Kidney (tissue), 14 donors: Measurements from ENCODE around the gene TBC1D28. TPM values are rescaled to one million over a fixed set of nuclear protein-coding genes. Genes with fewer than 3 reads are reported as not detected.
"Not testable (repeated sequence)": the region's sequence is repeated elsewhere in the genome, so short reads cannot be mapped to it uniquely, and the experiment has no call there.

Experiments
- DNase-seq, 5 donors: peaks; one replicate each; pipeline ENCODE4 v3.0.0-alpha.2; 2013 to 2020
- FAIRE-seq: peaks from 2 replicates; lab custom pipeline; 2012; peaks lifted over from hg19 to GRCh38; lab: Jason Lieb, UNC
- H3K27ac ChIP-seq, 2 donors: one replicate each; pipeline ENCODE4 v1.7.0; 2013; ENCODE audit warnings: low read depth in 2 of 2, low read length in 2 of 2, inconsistent platforms in 1 of 2
- H3K27me3 ChIP-seq: one replicate; pipeline ENCODE4 v1.7.1; 2013; ENCODE audit warnings: low read length, inconsistent platforms; ENCODE audit not compliant: control insufficient read depth, insufficient read depth
- H3K36me3 ChIP-seq, 3 donors: one replicate each; pipeline versions ENCODE4 v1.7.0 to v1.7.1; 2013; ENCODE audit warnings: low read length in 3 of 3, control low read depth in 1 of 3, inconsistent platforms in 1 of 3; ENCODE audit not compliant: insufficient read depth in 3 of 3, control insufficient read depth in 2 of 3
- H3K4me1 ChIP-seq, 3 donors: one replicate each; pipeline versions ENCODE4 v1.7.0 to v1.7.1; 2013; ENCODE audit warnings: low read length in 3 of 3, inconsistent platforms in 1 of 3, low read depth in 1 of 3; ENCODE audit not compliant: control insufficient read depth in 2 of 3, insufficient read depth in 2 of 3
- H3K4me3 ChIP-seq, 3 donors: one replicate each; pipeline versions ENCODE4 v1.7.0 to v1.8.1; 2013; ENCODE audit warnings: low read length in 3 of 3, control low read depth in 1 of 3, inconsistent platforms in 1 of 3
- H3K9ac ChIP-seq, 3 donors: one replicate each; pipeline versions ENCODE4 v1.7.0 to v1.7.1; 2013; ENCODE audit warnings: low read length in 3 of 3, control low read depth in 1 of 3, inconsistent platforms in 1 of 3
- H3K9me3 ChIP-seq, 3 donors: one replicate each; pipeline versions ENCODE4 v1.7.0 to v1.7.1; 2013; ENCODE audit warnings: low read length in 3 of 3, control low read depth in 1 of 3, inconsistent platforms in 1 of 3; ENCODE audit not compliant: control insufficient read depth in 2 of 3, insufficient read depth in 1 of 3
- intact Hi-C: fragments of 100-400 bp; cut with DNase I; formaldehyde crosslinking; loops from one replicate; pipeline ENCODE4 v1.11.1; 2022
- polyA plus RNA-seq: library from polyadenylated mRNA; stranded (reverse); fragments of 350-450 nt; fragmentation: Illumina TruSeq; extraction: RNeasy Lipid Tissue Mini Kit (QIAGEN cat#74804); gene quantifications from one replicate; pipeline ENCODE4 v1.2.3, GENCODE V29; 2014; ENCODE audit warnings: low read depth, low replicate concordance; ENCODE audit not compliant: insufficient read depth
- total RNA-seq: library from RNA; stranded (reverse); fragmentation: NEBNext Ultra II Directional; extraction: Animal tissue kit (Norgen Biotek cat#: 25700); gene quantifications from one replicate; pipeline ENCODE4 v1.2.1, GENCODE V29; 2021
- TF ChIP-seq, protein P1 (sequence below): IDR thresholded peaks from 3 replicates; pipeline ENCODE4 v1.5.1; 2012; ENCODE audit warnings: mild to moderate bottlenecking, moderate library complexity, borderline replicate concordance; ENCODE audit not compliant: insufficient read depth; ENCODE audit errors: extremely low read depth
- donor health status: control.
- donor health status: control.
- donor health status: control.
- donor health status: control.
- donor health status: control.
- donor health status: DM: yes; HTN: yes; CAD: no.
- donor health status: Normal renal cell carcinoma (clear cell type).

The TBC1D28 gene
- total and polyA plus RNA-seq, 2 donors from 2014 or later, result not detected

- H3K9me3 ChIP-seq, H3K9ac ChIP-seq, H3K36me3 ChIP-seq, H3K27ac ChIP-seq, H3K27me3 ChIP-seq, H3K4me1 ChIP-seq, FAIRE-seq, H3K4me3 ChIP-seq, intact Hi-C loops: not testable (repeated sequence)
- DNase-seq, result peak in 4 of 5 donors; percentile 21 to 55 (median 40)
Measured at GRCh38 chr17:18634550-18635263, 9.5 kb downstream of the TBC1D28 start.

- intact Hi-C loops, result no loop called here
- H3K4me3 ChIP-seq, result peak overlapping the region in 2 of 3 donors; percentile 20 to 47
- H3K27me3 ChIP-seq, result no peaks in the 10 kb centered on the region
- H3K4me1 ChIP-seq, result no peaks in the 10 kb centered on the region
- no peak overlapping the region for H3K27ac ChIP-seq
- H3K36me3 ChIP-seq, result no peaks in the 10 kb centered on the region
- DNase-seq (peak in 1 of 5 donors; percentile 49), FAIRE-seq (no peak)
- peak overlapping the region in 1 of 3 donors; percentile 15 for H3K9ac ChIP-seq
- H3K9me3 ChIP-seq, result no peaks in the 10 kb centered on the region
- TF ChIP-seq, protein P1, sequence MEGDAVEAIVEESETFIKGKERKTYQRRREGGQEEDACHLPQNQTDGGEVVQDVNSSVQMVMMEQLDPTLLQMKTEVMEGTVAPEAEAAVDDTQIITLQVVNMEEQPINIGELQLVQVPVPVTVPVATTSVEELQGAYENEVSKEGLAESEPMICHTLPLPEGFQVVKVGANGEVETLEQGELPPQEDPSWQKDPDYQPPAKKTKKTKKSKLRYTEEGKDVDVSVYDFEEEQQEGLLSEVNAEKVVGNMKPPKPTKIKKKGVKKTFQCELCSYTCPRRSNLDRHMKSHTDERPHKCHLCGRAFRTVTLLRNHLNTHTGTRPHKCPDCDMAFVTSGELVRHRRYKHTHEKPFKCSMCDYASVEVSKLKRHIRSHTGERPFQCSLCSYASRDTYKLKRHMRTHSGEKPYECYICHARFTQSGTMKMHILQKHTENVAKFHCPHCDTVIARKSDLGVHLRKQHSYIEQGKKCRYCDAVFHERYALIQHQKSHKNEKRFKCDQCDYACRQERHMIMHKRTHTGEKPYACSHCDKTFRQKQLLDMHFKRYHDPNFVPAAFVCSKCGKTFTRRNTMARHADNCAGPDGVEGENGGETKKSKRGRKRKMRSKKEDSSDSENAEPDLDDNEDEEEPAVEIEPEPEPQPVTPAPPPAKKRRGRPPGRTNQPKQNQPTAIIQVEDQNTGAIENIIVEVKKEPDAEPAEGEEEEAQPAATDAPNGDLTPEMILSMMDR, result no peak
Measured at GRCh38 chr17:18626152-18626870, 17.9 kb downstream of the TBC1D28 start.

DNA sequence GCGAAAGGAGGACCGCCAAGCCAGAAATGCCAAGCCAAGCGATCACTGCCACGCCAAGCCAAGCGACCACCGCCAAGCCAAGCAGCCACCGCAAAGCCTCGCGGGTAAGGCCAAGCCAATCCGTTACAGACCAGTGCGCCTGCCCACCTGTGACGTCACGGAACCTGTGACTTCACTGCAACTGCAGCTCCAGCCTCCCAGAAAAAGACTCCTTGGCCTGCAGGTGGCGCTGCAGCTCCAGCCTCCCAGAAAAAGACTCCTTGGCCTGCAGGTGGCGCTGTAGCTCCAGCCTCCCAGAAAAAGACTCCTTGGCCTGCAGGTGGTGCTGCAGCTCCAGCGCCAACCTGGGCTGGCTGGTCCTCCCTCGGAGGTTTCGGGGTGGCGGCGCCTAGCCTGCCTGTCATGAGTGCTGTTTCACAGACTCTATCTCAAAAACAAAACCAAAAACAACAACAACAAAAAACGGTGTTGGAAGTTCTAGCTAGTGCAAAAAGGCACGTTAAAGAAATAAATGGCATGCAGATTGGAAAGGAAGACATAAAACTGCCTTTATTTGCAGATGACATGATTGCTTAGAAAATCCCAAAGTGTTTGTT lies 18.6 kb downstream of the TBC1D28 start:
- FAIRE-seq, intact Hi-C loops, H3K36me3 ChIP-seq, H3K4me1 ChIP-seq, H3K9me3 ChIP-seq, H3K27me3 ChIP-seq: not testable (repeated sequence)
- Histone ChIP-seq H3K9ac (peak overlapping the region in 1 of 3 donors; percentile 15), H3K4me3 (peak overlapping the region; percentile 7 to 54 (median 47)), H3K27ac (peak overlapping the region; percentile 53 to 76)
- peak; percentile 71 to 98 (median 86) for DNase-seq
- TF ChIP-seq, protein P1, result peak; percentile 97

GRCh38 chr17:18624862-18625501 lies 19.2 kb downstream of the TBC1D28 start:
- H3K36me3 ChIP-seq, intact Hi-C loops, H3K4me1 ChIP-seq, FAIRE-seq, H3K9me3 ChIP-seq, H3K27me3 ChIP-seq: not testable (repeated sequence)
- Histone ChIP-seq H3K4me3 (peak overlapping the region in 2 of 3 donors; percentile 42 to 54), H3K27ac (peak overlapping the region; percentile 53 to 76), H3K9ac (peak overlapping the region in 1 of 3 donors; percentile 40)
- DNase-seq, result peak in 3 of 5 donors; percentile 38 to 68 (median 66)

GRCh38 chr17:18617613-18618012 lies 26.6 kb downstream of the TBC1D28 start:
- H3K27ac ChIP-seq, H3K9me3 ChIP-seq, H3K4me3 ChIP-seq, H3K27me3 ChIP-seq, intact Hi-C loops, FAIRE-seq, H3K9ac ChIP-seq, DNase-seq, H3K4me1 ChIP-seq, H3K36me3 ChIP-seq: not testable (repeated sequence)

DNA sequence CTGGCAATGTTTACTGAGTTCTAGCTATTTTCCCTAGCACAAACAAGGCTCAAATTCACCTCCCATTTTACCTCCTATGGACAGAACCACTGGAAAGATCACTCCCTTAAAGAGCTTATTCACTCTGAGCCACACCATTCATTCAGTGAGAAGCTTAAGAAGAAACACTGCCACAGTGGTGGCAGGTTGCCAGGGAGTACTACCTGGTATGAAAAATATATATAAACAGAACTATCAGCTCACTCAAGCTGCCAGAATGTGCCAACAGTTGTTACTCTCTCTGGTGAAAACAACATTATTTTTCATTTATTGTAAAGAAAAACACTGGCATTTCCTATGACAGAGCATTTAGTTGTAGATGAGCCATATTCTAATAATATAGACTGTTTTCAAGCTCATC lies 31.2 kb downstream of the TBC1D28 start:
- intact Hi-C loops, H3K36me3 ChIP-seq, H3K27me3 ChIP-seq, H3K4me3 ChIP-seq, H3K9ac ChIP-seq, H3K27ac ChIP-seq, FAIRE-seq, H3K9me3 ChIP-seq, H3K4me1 ChIP-seq, DNase-seq: not testable (repeated sequence)
